Measurements from ENCODE around the gene MAVS.
"Not testable (repeated sequence)": the region's sequence is repeated elsewhere in the genome, so short reads cannot be mapped to it uniquely, and the experiment has no call there.

MAVS gene

GRCh38 chr20:3871550-3872265, 25.1 kb downstream of the MAVS start:
- DNase-seq: no peak
- intact Hi-C loops (cut with DNase I): no loop called here

GRCh38 chr20:3873507-3873906, 26.9 kb downstream of the MAVS start:
- DNase-seq: no peak
- intact Hi-C loops (cut with DNase I): no loop called here

GRCh38 chr20:3874194-3874844, 27.7 kb downstream of the MAVS start:
- peak in 1 of 42 donors; percentile 47 for DNase-seq
- intact Hi-C loops (cut with DNase I): no loop called here

- intact Hi-C loops (cut with DNase I): no loop called here
- peak in 1 of 42 donors; percentile 20 for DNase-seq
Measured at GRCh38 chr20:3875378-3875974, 28.8 kb downstream of the MAVS start.

- intact Hi-C loops (cut with DNase I): no loop called here
- no peak for DNase-seq
Measured at GRCh38 chr20:3876000-3876399, 29.4 kb downstream of the MAVS start.

- intact Hi-C loops (cut with DNase I): no loop called here
- no peak for DNase-seq
Measured at GRCh38 chr20:3876676-3877075, 30.0 kb downstream of the MAVS start.

GRCh38 chr20:3878921-3879274, 32.3 kb downstream of the MAVS start:
- DNase-seq; intact Hi-C loops (cut with DNase I): not testable (repeated sequence)

GRCh38 chr20:3885715-3886114, 39.1 kb downstream of the MAVS start:
- peak in 20 of 42 donors; percentile 13 to 70 (median 34) for DNase-seq
- intact Hi-C loops (cut with DNase I): loop anchor here (5.0 kb wide), 1 partner anchor 132 kb away; the partner anchor contains the start of gene RNF24

- intact Hi-C loops (cut with DNase I): loop anchor here (5.0 kb wide), 1 partner anchor 129 kb away; the partner anchor contains the start of gene RNF24
Measured at GRCh38 chr20:3887876-3888620, 41.4 kb downstream of the MAVS start.

GRCh38 chr20:3888622-3889488, 42.2 kb downstream of the MAVS start, which contains the start of gene PANK2:
PANK2 (plus strand) TSS chr20:3889387.
- intact Hi-C loops (cut with DNase I): loop anchor here (5.0 kb wide), 1 partner anchor 128 kb away; the partner anchor contains the start of gene RNF24
- peak; percentile 97 to 100 (median 99) for DNase-seq

More at GRCh38 chr20:3887876-3888620, 41.4 kb downstream of the MAVS start:
- peak in 23 of 42 donors; percentile 8 to 64 (median 35) for DNase-seq

GRCh38 chr20:3889489-3890397, 43.1 kb downstream of the MAVS start:
- DNase-seq: peak in 37 of 42 donors; percentile 11 to 67 (median 42)
- intact Hi-C loops (cut with DNase I): loop anchor here (5.0 to 10.0 kb wide), 2 partner anchors 128 to 185 kb away; partner anchors contain the start of gene RNF24

GRCh38 chr20:3890398-3890751, 43.7 kb downstream of the MAVS start:
- intact Hi-C loops (cut with DNase I): loop anchor here (10.0 kb wide), 1 partner anchor 184 kb away; no protein-coding TSS in a partner anchor
- DNase-seq: peak in 1 of 42 donors; percentile 18

GRCh38 chr20:3890999-3891929, 44.6 kb downstream of the MAVS start:
- intact Hi-C loops (cut with DNase I): loop anchor here (10.0 kb wide), 1 partner anchor 184 kb away; no protein-coding TSS in a partner anchor
- DNase-seq: peak in 1 of 42 donors; percentile 32

GRCh38 chr20:3894796-3895195, 48.2 kb downstream of the MAVS start:
- peak in 1 of 42 donors; percentile 9 for DNase-seq
- intact Hi-C loops (cut with DNase I): loop anchor here (10.0 kb wide), 1 partner anchor 180 kb away; no protein-coding TSS in a partner anchor

GRCh38 chr20:3896302-3896701, 49.7 kb downstream of the MAVS start:
- intact Hi-C loops (cut with DNase I): loop anchor here (10.0 kb wide), 1 partner anchor 178 kb away; no protein-coding TSS in a partner anchor
- DNase-seq: peak in 2 of 42 donors; percentile 11 to 12

All from head of caudate nucleus (tissue), 42 donors.